ENCODE data around the gene TLR9.

- TF ChIP-seq FOXK2 (IDR thresholded peaks at IDR 0.05) (no peak), CTBP1 (IDR thresholded peaks at IDR 0.05; ENCODE audit: borderline replicate concordance) (no peak)
Observed at GRCh38 chr3:52257911-52258310, 32.5 kb upstream of the TLR9 start.

Measured in HEK293T (cell line).